OCI-LY7 (cell line): ENCODE measurements around the gene KRT83.

Experiments
- CTCF ChIP-seq: fragments of 200-600 bp; sonication (generic); conservative IDR thresholded peaks from 2 replicates; pipeline ENCODE4 v1.5.1; 2014; ENCODE audit warnings: mild to moderate bottlenecking, antibody characterized with exemption, low read length, moderate library complexity, mixed read lengths
- EZH2phosphoT487 ChIP-seq: fragments of 200-600 bp; sonication (generic); IDR thresholded peaks from 2 replicates; pipeline ENCODE4 v1.6.1; 2018; ENCODE audit warnings: low read depth, borderline replicate concordance, mild to moderate bottlenecking, mixed run types, antibody characterized with exemption, low read length, moderate library complexity, mixed read lengths

DNA sequence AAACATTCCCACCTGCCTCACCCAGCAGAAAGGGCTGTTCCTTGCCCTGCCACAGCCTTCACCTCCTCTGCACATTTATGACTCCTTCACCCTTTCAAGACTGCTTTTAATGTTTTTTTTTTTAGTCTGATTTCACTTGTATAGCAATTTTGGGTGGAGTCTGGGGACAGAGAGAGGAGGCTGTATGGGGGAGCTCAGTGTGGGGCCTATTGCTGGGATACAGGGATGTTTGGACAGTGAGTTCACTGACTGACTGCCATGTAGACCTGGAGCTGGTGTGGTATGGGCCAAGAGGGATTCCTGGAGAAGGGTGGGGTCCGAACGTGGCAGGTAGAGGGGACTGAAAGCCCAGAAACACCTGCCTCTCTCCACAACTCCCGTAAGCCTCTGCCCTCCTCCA is 48.0 kb upstream of the KRT83 start:
- no peak for TF ChIP-seq CTCF
- no peak for TF ChIP-seq EZH2phosphoT487
